Liver (tissue), 9 donors: Measurements from ENCODE around the gene IFTAP. TPM values are rescaled to one million over a fixed set of nuclear protein-coding genes. Genes with fewer than 3 reads are reported as not detected.

Experiments used
- DNase-seq: peaks from one replicate; pipeline ENCODE4 v3.0.0-alpha.2; 2017; ENCODE audit warnings: low spot score
- H3K27ac ChIP-seq, 2 donors: one replicate each; pipeline ENCODE4 v1.7.0; 2013; ENCODE audit warnings: inconsistent platforms in 2 of 2, low read length in 2 of 2, control low read depth in 1 of 2, low read depth in 1 of 2, mild to moderate bottlenecking in 1 of 2
- H3K27me3 ChIP-seq, 4 donors: one replicate each; pipeline versions ENCODE4 v1.6.1 to v1.7.0; 2013; ENCODE audit warnings: low read length in 3 of 4, inconsistent platforms in 1 of 4, mild to moderate bottlenecking in 1 of 4, moderate library complexity in 1 of 4; ENCODE audit not compliant: control insufficient read depth in 4 of 4, insufficient read depth in 4 of 4
- H3K36me3 ChIP-seq, 4 donors: one replicate each; pipeline versions ENCODE4 v1.6.1 to v1.7.0; 2013; ENCODE audit warnings: low read length in 3 of 4, mild to moderate bottlenecking in 3 of 4, low read depth in 1 of 4, moderate library complexity in 1 of 4; ENCODE audit not compliant: control insufficient read depth in 4 of 4, insufficient read depth in 3 of 4
- H3K4me1 ChIP-seq, 4 donors: one replicate each; pipeline versions ENCODE4 v1.6.1 to v1.7.0; 2013; ENCODE audit warnings: low read length in 3 of 4, mild to moderate bottlenecking in 3 of 4, moderate library complexity in 1 of 4; ENCODE audit not compliant: control insufficient read depth in 4 of 4, insufficient read depth in 4 of 4
- H3K4me3 ChIP-seq, 3 donors: one replicate each; pipeline versions ENCODE4 v1.6.1 to v1.7.0; 2013; ENCODE audit warnings: low read length in 3 of 3, control low read depth in 1 of 3, low read depth in 1 of 3, mild to moderate bottlenecking in 1 of 3
- H3K9ac ChIP-seq, 2 donors: one replicate each; pipeline ENCODE4 v1.7.0; 2013; ENCODE audit warnings: low read length in 2 of 2, mild to moderate bottlenecking in 2 of 2, moderate library complexity in 2 of 2, control low read depth in 1 of 2, low read depth in 1 of 2
- H3K9me3 ChIP-seq, 4 donors: one replicate each; pipeline versions ENCODE4 v1.6.1 to v1.7.0; 2013; ENCODE audit warnings: low read length in 3 of 4; ENCODE audit not compliant: control insufficient read depth in 4 of 4
- EGR1 ChIP-seq, 2 donors: IDR thresholded peaks; 2 replicates each; pipeline ENCODE4 v1.6.1; 2016 to 2018; ENCODE audit warnings: antibody characterized with exemption in 2 of 2, low read depth in 2 of 2
- FOXA2 ChIP-seq: IDR thresholded peaks from 2 replicates; pipeline ENCODE4 v1.6.1; 2016; ENCODE audit warnings: antibody characterized with exemption
- GABPA ChIP-seq, 2 donors: IDR thresholded peaks in 1 of 2; conservative IDR thresholded peaks in 1 of 2; 2 replicates each; pipeline ENCODE4 v1.6.1; 2016; ENCODE audit warnings: antibody characterized with exemption in 2 of 2, mild to moderate bottlenecking in 1 of 2, moderate library complexity in 1 of 2
- HNF4A ChIP-seq, 2 donors: conservative IDR thresholded peaks; 2 replicates each; pipeline ENCODE4 v1.6.1; 2016; ENCODE audit warnings: antibody characterized with exemption in 2 of 2, mild to moderate bottlenecking in 2 of 2
- JUND ChIP-seq, 2 donors: IDR thresholded peaks; 2 replicates each; pipeline ENCODE4 v1.6.1; 2016; ENCODE audit warnings: antibody characterized with exemption in 2 of 2
- NR2F2 ChIP-seq: IDR thresholded peaks from 2 replicates; pipeline ENCODE4 v1.6.1; 2016; ENCODE audit warnings: antibody characterized with exemption
- RAD21 ChIP-seq, 2 donors: IDR thresholded peaks; 2 replicates each; pipeline ENCODE4 v1.6.1; 2016; ENCODE audit warnings: antibody characterized with exemption in 2 of 2, mild to moderate bottlenecking in 2 of 2
- TAF1 ChIP-seq: conservative IDR thresholded peaks from 2 replicates; pipeline ENCODE4 v1.6.1; 2016; ENCODE audit warnings: antibody characterized with exemption, mild to moderate bottlenecking
- YY1 ChIP-seq: IDR thresholded peaks from 2 replicates; pipeline ENCODE4 v1.6.1; 2016; ENCODE audit warnings: antibody characterized with exemption, mild to moderate bottlenecking
- WGBS: extraction: QIAGEN DNeasy Blood & Tissue Kit; methylation state at CpG from one replicate; pipeline ENCODE4 v1.1.7; 2013; 5-methylcytosine and 5-hydroxymethylcytosine counted together
- polyA plus RNA-seq, 2 donors: library from polyadenylated mRNA; stranded (reverse) in 1 of 2; unstranded in 1 of 2; fragments of 200-250 nt in 1 of 2; fragments of >200 nt in 1 of 2; fragmentation: Nextera tagmentation in 1 of 2; extraction: Ambion mirVana in 1 of 2; gene quantifications; one replicate each; pipeline versions ENCODE4 v1.2.1 to v1.2.3, GENCODE V29; 2013 to 2015
- total RNA-seq, 2 donors: library from RNA; depleted of rRNA; stranded (reverse); fragments of >200 nt; gene quantifications; one replicate each; pipeline ENCODE4 v1.2.3, GENCODE V29; 2014
- TF ChIP-seq, protein P1 (sequence below): IDR thresholded peaks from 2 replicates; pipeline ENCODE4 v1.6.1; 2016; ENCODE audit warnings: antibody characterized with exemption, mild to moderate bottlenecking
- TF ChIP-seq, protein P2 (sequence below): fragments of 150-350 bp; IDR thresholded peaks from 2 replicates; pipeline ENCODE4 v1.5.1; 2017; ENCODE audit warnings: improper control_type of control experiment, low read depth, low read length; ENCODE audit not compliant: missing input control
- TF ChIP-seq, protein P3 (sequence below): IDR thresholded peaks from 2 replicates; pipeline ENCODE4 v1.6.1; 2016; ENCODE audit warnings: antibody characterized with exemption
- TF ChIP-seq, protein P4 (sequence below): IDR thresholded peaks from 2 replicates; pipeline ENCODE4 v1.6.1; 2016; ENCODE audit warnings: antibody characterized with exemption
- donor health status: healthy.
- donor health status: healthy.
- donor health status: healthy.
- donor health status: healthy.
- donor health status: healthy.

Gene IFTAP
- total and polyA plus RNA-seq, 4 donors, result 9.5 to 10.2 (median 9.7) TPM

DNA sequence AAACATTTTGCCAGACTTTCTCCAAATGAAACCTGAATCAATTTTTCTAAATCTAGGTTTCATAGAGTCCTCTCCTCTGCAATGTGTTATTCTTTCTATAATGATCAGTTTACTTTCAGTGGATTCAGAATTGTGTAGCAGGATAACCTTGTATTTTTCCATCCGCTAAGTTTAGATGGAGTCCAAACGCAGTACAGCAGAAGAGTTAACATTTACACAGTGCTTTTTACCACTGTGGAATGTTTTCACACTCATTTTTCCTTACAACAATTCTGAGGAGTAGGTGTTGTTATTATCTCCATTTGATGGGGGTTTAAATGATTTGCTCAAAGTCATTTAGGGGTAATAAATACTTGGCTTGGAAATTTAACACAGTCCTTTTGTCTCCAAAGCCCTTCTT lies 16.9 kb upstream of the IFTAP start:
- Histone ChIP-seq H3K27me3 (no peaks in the 10 kb centered on the region), H3K9me3 (no peaks in the 10 kb centered on the region), H3K4me1 (no peaks in the 10 kb centered on the region), H3K4me3 (no peak overlapping the region), H3K36me3 (no peaks in the 10 kb centered on the region), H3K9ac (no peak overlapping the region), H3K27ac (no peak overlapping the region)
- TF ChIP-seq RAD21 (IDR thresholded peaks at IDR 0.05) (no peak), TAF1 (no peak), JUND (IDR thresholded peaks at IDR 0.05) (no peak), FOXA2 (no peak), GABPA (IDR thresholded peaks at IDR 0.05 in 1 of 2, conservative IDR thresholded peaks at IDR 0.05 in 1 of 2) (no peak), NR2F2 (no peak), EGR1 (IDR thresholded peaks at IDR 0.05; ENCODE audit: low read depth in 2 of 2) (no peak), YY1 (no peak), HNF4A (conservative IDR thresholded peaks at IDR 0.05) (no peak)
- TF ChIP-seq, protein P1, sequence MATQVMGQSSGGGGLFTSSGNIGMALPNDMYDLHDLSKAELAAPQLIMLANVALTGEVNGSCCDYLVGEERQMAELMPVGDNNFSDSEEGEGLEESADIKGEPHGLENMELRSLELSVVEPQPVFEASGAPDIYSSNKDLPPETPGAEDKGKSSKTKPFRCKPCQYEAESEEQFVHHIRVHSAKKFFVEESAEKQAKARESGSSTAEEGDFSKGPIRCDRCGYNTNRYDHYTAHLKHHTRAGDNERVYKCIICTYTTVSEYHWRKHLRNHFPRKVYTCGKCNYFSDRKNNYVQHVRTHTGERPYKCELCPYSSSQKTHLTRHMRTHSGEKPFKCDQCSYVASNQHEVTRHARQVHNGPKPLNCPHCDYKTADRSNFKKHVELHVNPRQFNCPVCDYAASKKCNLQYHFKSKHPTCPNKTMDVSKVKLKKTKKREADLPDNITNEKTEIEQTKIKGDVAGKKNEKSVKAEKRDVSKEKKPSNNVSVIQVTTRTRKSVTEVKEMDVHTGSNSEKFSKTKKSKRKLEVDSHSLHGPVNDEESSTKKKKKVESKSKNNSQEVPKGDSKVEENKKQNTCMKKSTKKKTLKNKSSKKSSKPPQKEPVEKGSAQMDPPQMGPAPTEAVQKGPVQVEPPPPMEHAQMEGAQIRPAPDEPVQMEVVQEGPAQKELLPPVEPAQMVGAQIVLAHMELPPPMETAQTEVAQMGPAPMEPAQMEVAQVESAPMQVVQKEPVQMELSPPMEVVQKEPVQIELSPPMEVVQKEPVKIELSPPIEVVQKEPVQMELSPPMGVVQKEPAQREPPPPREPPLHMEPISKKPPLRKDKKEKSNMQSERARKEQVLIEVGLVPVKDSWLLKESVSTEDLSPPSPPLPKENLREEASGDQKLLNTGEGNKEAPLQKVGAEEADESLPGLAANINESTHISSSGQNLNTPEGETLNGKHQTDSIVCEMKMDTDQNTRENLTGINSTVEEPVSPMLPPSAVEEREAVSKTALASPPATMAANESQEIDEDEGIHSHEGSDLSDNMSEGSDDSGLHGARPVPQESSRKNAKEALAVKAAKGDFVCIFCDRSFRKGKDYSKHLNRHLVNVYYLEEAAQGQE, result no peak
- TF ChIP-seq, protein P2, sequence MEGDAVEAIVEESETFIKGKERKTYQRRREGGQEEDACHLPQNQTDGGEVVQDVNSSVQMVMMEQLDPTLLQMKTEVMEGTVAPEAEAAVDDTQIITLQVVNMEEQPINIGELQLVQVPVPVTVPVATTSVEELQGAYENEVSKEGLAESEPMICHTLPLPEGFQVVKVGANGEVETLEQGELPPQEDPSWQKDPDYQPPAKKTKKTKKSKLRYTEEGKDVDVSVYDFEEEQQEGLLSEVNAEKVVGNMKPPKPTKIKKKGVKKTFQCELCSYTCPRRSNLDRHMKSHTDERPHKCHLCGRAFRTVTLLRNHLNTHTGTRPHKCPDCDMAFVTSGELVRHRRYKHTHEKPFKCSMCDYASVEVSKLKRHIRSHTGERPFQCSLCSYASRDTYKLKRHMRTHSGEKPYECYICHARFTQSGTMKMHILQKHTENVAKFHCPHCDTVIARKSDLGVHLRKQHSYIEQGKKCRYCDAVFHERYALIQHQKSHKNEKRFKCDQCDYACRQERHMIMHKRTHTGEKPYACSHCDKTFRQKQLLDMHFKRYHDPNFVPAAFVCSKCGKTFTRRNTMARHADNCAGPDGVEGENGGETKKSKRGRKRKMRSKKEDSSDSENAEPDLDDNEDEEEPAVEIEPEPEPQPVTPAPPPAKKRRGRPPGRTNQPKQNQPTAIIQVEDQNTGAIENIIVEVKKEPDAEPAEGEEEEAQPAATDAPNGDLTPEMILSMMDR, result no peak
- TF ChIP-seq, protein P3, sequence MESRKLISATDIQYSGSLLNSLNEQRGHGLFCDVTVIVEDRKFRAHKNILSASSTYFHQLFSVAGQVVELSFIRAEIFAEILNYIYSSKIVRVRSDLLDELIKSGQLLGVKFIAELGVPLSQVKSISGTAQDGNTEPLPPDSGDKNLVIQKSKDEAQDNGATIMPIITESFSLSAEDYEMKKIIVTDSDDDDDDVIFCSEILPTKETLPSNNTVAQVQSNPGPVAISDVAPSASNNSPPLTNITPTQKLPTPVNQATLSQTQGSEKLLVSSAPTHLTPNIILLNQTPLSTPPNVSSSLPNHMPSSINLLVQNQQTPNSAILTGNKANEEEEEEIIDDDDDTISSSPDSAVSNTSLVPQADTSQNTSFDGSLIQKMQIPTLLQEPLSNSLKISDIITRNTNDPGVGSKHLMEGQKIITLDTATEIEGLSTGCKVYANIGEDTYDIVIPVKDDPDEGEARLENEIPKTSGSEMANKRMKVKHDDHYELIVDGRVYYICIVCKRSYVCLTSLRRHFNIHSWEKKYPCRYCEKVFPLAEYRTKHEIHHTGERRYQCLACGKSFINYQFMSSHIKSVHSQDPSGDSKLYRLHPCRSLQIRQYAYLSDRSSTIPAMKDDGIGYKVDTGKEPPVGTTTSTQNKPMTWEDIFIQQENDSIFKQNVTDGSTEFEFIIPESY, result no peak
- DNase-seq, result no peak
- 84% methylated on average over 2 of the region's 2 CpGs for WGBS

DNA sequence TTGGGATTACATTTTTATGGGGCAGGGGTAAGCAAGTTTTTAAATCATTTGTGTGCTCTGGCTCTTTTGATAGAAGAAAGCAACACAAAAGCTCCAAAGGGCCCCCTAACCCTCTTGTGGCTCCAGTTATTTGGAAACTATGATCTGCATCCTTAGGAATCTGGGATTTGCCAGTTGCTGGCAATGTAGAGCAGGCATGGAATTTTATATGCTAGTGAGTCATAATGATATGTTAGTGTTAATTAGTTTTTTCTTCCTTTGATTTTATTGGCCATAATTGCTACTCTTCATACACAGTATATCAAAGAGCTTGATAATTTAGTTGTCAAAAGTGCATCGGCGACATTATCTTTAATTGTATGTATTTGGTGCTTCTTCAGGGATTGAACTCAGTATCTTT lies 16.4 kb upstream of the IFTAP start:
- no peak overlapping the region for H3K27ac ChIP-seq
- H3K4me1 ChIP-seq, result no peaks in the 10 kb centered on the region
- H3K4me3 ChIP-seq, result no peak overlapping the region
- no peak overlapping the region for H3K9ac ChIP-seq
- 95% methylated on average over 2 of the region's 2 CpGs for WGBS
- H3K27me3 ChIP-seq, result no peaks in the 10 kb centered on the region
- no peak for DNase-seq
- no peaks in the 10 kb centered on the region for H3K36me3 ChIP-seq
- no peaks in the 10 kb centered on the region for H3K9me3 ChIP-seq
- TF ChIP-seq EGR1 (IDR thresholded peaks at IDR 0.05; ENCODE audit: low read depth in 2 of 2) (no peak), GABPA (IDR thresholded peaks at IDR 0.05 in 1 of 2, conservative IDR thresholded peaks at IDR 0.05 in 1 of 2) (no peak)
- TF ChIP-seq, protein P4, sequence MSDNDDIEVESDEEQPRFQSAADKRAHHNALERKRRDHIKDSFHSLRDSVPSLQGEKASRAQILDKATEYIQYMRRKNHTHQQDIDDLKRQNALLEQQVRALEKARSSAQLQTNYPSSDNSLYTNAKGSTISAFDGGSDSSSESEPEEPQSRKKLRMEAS, result no peak
